Stimulated activated CD4-positive, alpha-beta T cell treated with anti-CD3 and anti-CD28 coated beads, Interleukin-12 subunit alpha, Interleukin-12 subunit beta, amount 100 ng/mL, for 24 hours (primary cell): ENCODE measurements around the gene MTCL1.

Source experiments
- DNase-seq, 2 experiments: peaks; one replicate each; pipeline ENCODE4 v3.0.0-alpha.2; 2020; ENCODE audit warnings: low read depth in 2 of 2

Gene MTCL1

DNA sequence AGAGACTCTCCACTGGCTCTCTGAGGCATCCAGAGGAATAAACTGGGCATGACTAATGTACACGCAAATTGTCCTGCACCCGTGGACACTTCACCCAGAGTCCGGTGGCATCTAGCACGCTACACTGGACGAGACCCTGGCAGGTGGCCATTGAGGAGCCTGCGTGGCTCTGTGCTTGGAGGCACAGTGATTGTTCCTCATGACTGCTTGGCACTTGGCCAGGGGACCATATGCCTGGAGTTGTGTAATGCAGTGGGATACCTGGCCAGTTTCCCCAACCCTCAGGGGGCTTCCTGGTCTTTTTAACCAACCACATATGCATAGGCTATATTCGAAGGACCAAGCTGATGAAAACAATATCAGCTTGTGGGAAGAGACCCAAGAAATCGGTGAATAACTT, 66.6 kb downstream of the MTCL1 start:
- DNase-seq: no peak

DNA sequence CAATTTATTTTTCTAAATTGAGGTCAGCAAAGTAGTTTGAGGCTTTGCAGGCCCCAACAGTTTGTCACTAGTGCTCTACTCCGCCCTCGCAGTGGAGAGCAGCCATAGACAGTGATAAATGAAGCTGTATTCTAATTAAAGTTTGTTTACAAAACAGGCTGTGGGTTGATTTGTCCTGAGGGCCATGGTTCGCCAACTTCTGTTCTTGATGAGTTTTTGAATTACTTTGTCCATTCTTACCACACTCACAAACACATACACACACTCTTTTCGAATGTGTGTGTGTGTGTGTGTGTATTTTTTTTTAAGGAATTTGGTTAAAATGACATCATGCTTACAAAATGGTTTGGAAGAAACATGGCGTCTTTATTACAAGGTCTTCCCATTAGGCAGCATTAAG, 68.6 kb downstream of the MTCL1 start:
- DNase-seq: no peak

DNA sequence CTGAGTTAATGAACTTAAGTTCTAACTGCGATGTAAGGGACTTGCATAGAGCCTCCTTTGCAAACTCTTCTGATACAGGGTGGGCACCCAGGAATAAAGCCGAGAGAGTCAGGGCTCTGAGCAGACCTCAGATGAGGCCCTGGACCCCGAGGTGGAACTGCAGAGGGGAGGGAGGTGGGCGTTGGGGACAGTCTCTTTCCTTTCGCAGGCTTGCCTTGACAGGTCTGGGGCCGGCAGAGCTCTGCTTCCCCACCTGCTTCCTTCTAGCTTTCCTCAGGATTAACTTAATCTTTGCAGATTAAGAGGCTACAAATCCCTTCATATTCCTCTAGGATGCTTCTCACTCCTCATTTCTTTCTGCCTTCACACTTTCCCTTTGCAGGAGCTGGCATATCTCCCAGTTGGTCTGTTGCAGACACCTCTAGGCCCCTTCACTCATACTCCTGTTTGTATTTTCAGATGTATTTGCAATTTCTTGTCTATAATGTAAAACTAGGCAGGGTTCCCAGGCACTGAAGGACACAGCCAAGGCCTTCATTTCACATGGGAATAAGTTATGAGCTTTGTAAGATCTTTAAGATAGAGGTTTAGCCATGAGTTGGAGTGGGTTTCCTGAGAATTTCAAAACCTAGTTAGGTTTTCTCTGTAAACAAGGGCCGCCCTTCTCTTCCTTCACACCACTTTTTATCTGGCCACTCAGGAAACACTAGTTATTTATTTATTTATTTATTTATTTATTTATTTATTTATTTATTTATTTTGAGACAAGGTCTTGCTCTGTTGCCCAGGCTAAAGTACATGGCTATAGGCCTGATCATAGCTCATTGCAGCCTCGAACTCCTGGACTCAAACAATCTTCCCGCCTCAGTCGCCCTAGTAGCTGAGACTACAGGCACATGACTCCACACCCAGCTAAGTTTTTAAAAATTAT, 70.9 kb downstream of the MTCL1 start:
- no peak for DNase-seq

DNA sequence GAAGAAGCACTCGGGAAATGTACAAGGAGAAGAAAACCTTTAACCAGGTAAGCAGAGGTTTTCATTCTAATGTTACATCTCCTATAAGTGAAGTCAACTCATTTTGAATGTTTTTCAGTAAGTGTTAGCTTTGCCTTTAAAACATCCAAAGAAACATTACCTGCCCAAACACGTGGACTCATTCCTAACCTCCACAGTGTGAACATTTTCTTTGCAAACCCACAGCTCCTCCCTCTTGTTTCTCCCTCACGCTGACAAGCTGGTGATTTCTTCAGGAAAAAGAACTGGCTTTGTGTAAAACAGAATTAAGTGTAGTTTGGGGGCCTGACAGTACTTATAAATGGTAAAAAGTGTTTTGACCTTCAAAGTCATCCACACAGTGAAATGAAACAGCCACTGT, 72.5 kb downstream of the MTCL1 start:
- no peak for DNase-seq

DNA sequence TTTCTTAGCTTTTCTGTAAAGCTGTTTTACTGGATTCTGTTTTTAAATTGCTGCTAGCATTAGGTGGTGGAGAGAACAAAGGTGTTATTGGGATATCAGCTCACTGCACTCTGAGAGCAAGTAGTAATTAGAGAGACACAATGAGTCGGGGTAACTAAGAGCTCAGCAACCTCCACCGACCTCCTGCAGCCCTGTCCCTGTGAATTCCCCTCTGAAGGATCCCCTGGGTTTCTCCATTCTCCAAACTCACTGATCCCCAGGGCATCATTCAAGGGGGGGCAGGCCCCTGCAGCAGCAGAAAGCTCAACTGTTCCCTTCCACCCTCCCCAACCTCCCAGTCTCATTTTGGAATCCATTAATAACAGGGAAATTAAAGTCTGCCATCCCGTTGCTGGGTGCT, 73.0 kb downstream of the MTCL1 start:
- DNase-seq: no peak

DNA sequence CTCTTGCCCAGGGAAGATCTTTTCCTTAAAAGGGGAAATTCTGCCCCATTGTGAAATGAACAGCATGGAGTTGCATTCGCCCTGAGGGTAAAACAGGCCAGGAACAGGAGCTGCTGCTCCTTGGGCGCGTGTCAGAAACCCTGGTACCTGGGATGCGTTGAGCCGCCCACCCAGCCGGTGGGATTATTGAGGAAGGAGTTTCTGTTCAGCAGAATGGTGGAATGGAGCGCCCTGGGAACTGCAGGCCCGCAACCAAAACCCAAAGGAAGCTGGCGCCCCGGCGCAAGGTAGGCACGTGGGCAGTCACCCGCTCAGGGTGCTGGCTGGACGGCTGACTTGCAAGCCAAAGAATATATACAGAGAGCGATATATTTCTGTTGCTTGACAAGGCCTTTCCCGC, 73.5 kb downstream of the MTCL1 start:
- DNase-seq: no peak

DNA sequence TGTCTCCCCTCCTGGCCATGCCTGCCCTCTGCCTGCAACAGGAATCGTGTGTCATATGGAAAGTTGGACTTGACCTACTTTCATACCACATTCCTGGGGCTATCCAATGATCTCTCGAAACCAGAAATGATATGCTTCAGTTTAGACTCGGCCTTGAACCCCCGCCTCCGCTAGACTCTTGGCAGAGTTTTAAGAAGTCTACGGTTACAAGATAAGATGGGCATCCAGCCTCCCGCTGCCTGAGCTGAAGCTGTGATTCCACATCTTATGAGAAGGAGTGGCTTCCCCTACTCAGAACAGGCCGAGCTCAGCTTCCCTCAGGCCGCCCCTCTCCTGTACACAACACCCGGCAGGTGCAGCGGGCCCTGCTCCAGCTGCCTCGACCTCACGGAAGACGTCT, 73.9 kb downstream of the MTCL1 start:
- no peak for DNase-seq

DNA sequence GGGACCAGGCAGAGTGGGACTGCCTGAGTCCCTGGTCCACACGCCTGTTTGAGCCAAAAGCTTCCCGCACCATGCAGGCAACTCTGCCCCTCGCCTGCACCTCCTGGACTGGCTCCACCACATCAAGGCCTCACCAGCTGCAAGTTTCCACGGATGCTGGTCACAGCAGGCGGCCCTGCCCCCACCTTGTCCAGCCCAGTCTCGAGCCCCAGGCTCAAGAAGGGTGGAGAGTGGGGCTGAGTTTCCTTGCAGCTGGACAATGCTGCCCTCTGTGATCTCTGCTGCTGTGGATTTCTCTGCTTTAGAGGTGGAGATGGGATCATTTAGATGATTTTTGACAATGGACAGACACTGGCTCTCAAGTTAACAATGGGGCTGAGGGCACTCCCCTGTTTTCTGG, 74.9 kb downstream of the MTCL1 start:
- DNase-seq: no peak

DNA sequence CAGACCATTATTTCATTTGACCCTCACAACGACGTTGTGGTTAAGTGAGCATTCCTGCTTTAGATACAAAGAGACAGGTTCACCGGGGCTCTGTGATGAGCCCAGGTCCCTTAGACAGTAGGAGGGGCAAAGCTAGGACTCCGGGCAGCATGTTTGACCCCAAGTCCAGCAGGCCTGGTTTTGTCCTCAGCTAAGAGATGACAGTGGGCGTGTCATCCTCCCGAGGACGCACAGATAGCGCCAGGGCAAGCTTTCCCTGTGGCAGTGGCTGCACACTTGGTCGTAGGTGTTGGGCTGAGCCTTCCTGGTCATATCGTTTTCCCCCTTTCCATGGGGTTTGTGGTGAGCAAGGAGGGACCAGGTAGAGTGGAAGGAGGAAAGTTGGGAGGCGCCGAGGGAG, 76.3 kb downstream of the MTCL1 start:
- DNase-seq: no peak

DNA sequence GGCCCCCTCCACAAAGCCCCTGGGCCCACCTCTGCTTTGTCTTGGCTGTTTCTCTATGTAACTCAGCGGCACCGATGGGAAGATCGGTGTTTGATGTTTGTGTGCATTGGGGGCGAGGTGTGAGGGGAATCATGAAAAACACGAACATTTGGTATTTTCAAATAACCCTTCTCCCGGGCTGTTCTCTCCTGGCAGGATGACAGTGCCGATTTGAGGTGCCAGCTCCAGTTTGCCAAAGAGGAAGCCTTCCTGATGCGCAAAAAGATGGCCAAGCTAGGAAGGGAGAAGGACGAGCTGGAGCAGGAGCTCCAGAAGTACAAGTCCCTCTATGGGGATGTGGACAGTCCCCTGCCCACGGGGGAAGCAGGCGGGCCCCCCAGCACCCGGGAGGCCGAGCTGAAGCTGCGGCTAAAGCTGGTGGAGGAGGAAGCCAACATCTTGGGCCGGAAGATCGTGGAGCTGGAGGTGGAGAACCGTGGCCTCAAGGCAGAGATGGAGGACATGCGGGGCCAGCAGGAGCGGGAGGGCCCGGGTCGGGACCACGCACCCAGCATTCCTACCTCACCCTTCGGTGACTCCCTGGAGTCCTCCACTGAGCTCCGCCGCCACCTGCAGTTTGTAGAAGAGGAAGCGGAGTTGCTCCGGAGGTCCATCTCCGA, 78.1 kb downstream of the MTCL1 start:
- no peak for DNase-seq

DNA sequence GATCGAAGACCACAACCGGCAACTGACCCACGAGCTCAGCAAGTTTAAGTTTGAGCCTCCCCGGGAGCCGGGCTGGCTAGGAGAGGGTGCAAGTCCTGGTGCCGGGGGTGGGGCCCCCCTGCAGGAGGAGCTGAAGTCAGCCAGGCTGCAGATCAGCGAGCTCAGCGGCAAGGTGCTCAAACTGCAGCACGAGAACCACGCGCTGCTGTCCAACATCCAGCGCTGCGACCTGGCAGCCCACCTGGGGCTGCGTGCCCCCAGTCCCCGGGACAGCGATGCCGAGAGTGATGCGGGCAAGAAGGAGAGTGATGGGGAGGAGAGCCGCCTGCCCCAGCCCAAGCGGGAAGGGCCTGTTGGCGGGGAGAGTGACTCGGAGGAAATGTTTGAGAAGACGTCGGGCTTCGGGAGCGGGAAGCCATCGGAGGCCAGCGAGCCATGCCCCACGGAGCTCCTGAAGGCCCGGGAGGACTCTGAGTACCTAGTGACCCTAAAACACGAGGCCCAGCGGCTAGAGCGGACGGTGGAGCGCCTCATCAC, 78.7 kb downstream of the MTCL1 start:
- no peak for DNase-seq

DNA sequence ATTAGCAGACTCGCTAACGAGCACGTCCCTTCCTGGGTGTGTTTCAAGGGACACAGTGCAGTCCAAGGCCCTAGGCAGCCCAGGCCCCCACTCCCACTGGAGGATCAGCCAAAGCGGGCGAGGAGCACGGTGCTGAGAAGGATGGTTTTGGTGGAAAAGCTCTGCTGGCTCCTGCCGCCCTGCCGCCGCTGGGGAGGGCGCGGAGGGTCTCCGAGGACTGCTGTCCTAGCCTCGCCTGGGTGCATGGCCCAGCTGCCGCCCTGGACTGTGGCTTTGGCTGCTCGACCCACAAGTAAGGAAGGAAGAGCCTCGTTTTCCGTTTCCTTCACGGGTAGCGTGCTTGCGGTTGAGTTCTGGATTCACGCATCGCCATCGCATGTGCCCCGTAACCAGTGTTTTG, 79.9 kb downstream of the MTCL1 start:
- DNase-seq: no peak

DNA sequence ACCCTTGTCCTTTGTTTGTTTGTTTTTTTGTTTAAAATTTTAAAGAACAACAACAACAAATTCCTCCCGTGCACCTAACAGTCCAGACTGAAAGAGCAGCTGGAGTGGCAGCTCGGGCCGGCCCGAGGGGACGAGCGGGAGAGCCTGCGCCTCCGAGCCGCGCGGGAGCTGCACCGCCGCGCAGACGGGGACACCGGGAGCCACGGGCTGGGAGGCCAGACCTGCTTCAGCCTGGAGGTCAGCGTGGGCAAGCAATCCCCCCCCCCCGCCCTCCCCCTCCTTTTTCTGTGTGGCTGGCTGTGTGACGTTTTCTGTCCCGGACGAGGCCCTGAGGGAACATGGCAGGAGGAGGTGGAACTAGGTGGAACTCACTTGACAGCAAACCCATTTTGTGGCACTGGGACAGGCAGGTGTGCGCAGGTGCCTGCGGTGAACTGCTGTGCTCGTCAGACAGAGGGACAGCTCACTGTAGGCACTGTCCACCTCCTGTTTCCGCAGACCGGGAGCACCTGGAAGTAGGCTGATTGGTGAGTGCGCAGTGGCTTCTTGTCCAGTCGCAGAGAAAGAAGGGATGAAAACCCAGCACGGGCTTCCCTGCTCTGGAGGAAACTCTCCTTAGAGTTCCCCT, 80.6 kb downstream of the MTCL1 start:
- no peak for DNase-seq

DNA sequence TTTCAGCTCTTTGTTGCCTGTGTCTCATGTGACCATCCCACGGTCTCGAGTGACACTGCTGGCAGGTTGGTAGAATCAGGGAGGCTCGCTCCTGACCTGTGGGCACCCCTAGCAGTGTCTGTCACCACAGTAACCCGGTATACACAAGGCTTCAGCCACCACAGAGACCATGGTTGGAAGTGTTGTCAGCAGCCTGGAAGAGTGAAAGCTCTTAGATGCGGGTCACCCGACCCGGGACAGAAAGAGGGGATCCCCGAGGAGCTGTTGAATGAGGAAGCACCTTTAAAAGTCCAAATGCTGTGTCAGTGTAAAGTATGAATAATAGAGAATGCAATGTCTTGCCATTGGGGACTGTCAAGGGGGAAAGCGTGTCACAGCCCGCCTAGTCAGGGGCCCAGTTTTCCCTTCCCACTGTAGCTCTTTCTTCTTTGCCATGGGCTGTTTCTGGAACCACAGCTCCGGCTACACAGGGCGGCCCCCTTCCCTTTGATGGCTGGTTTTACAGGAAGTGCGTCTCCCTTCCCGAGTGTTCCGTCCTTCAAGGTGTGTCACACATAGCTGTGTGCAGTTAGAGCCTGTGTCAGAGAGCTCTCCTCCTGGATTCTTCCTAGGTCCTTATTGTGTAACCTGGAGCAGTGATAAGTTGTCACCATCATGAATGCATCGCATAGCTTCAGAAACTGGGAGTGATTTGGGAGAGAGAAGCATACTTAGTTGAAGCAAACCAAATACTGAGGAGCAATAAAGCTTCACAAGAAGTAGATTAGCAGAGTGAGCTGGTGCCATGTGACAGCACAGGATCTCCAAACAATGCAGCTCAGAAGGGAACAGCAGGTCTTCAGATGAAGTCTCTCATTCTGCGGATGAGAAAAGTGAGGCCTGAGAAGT, 81.4 kb downstream of the MTCL1 start:
- no peak for DNase-seq

DNA sequence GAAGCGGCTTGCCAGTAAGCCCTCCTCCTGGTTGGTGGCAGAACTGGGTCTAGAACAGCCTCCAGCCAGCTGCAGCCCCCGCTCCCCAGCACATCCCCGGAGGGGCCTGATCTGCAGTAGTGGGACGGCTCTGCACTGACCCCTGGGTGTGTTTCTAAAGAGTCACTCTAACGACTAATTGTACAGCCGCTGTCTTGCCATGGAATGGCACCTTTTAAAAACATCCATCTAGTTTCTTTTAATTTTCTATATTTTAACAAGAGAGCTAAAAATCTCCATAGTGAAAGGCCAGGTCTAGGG, 82.0 kb downstream of the MTCL1 start:
- DNase-seq: no peak

DNA sequence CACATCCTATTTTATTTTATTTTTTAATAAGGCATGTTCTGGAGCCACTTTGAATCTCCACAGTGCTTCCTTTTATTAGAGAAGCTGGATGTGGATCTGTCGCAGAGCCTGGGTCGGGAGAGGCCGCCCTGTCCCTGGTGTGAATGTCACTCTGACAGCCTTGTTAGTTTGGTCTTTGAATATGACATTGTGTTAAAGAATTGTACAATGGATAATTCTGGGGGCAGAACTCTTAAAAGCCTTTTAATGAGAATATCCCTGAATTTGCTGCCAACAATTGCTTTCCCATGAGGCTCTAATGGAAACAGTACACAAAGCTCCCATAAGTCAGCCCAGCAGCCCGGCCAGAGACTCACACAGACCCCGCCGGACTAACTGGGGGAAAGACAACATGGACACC, 82.4 kb downstream of the MTCL1 start:
- no peak for DNase-seq

DNA sequence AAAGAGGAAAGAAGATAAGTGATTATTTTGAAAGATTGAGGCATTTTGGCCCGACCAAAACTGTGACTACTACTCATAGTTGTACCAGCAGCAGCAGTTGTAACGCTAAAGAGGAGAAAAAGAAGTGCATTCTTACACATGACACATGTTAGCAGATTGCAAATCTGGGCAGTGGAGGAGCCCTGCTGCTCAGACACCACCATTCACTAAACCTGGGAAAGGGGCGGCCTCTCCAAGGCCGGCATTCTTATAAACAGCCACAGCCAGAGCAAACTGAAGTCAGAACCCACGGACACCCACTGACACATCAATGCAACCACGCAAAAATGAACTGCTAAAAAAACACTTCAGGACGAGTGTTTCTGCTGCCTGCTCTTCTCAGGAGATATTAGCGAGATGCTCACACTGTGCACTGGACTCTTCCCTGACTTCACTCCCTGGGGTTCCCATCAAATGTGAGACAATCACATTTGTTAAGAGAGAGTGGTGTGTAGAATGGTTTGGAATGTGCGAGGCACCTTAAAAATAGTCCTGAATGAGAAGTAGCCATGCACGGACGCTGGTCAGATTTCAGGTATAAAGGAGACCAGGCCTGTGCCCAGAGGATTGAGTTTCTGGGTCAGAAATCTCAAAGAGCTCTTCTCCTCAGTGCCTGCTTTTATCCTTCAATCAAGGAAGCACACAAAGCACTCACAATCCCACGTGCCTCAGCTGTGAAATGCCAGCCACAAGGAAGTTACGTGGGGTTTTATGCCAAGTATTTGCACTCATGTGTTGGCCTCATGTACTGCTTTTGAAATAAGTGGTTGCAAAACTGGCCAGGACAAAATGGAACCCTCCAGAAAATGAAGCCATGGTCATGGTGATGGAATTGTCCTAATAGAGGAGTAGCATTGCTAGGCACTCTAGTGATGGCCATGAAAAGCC, 83.4 kb downstream of the MTCL1 start:
- DNase-seq: no peak

DNA sequence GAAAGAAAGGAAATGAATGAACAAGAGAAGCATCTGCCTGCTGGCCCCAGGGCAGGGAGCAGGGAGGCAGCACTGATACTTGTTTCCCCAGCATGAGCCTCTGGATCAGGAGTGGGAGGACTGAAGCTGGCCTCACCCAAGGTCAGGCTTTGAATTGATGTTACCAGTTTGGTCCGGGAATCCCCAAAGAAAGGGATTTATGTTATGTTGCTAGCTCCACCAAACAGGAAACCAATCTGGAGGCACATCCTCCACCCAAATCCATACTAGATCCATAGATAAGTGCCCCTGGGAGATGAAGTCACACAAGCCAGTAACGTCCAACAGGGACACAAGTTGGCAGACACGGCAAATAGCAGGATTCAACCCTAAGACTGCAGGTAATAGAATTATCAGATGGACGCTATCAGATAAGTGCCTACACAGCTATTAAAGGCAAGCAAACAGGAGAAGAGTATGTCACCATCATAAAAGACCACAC, 85.9 kb downstream of the MTCL1 start:
- no peak for DNase-seq

DNA sequence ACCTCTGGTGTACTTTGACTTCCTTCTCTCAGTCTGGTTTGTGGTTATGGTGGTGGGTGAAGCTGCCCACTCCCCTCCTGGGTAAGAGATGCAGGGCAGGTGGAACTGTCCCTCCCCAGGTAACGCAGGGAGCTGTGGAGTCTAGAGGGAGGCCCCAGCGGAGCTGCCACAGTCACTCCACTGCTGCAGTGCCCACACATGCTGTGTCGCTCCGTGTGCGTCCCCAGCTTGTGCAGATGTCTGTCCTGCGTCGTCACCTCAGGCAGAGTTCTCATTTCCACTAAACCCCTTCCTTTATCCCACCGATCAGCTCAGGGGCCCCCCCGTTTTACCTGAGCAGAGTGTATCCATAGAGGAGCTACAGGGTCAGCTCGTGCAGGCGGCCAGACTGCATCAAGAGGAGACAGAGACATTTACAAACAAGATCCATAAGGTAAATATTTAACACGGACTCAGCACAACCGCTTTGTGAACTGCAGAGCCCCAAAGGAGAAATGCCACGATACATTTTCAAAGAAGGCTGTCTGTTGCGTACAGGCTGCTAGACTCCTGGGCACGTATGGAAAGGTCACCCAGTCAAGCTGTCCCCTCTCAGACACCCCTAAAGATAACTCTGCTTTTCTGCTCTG, 87.4 kb downstream of the MTCL1 start:
- DNase-seq: no peak
